ENCODE results near the gene JMJD1C. TPM values are rescaled to one million over a fixed set of nuclear protein-coding genes. Genes with fewer than 3 reads are reported as not detected.

Gene JMJD1C
- total and polyA plus RNA-seq, 2 donors (not counting 3 experiments of a cell fraction or from before 2014, with no cell fraction given), result 32.1 to 97.1 TPM

DNA sequence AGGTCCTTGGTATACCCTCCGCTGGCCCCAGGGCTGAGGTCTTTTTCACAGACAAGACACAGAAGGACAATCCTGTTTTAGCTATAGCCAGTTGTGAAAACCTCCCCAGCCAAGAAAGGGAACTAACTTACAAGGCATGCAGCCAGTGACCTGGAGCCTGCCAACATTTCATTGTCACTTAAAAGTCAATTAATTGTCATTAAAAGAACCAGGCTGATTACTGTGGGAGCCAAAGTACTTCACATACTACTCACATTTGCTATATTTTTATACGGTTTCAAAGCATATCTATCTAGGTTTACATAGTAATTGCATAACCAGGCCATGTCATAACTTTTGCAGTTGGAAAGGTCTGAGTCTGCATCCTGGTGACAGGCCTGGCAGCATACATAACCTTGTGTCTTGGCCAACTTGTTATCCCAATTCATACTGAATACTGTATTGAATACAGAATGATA, 301.6 kb downstream of the JMJD1C start:
- CTCF ChIA-PET, result interaction anchor here (4.8 to 6.0 kb wide), 3 partner anchors 466 to 604 kb away, joined by 114 to 275 read pairs (median 229); no protein-coding TSS in a partner anchor
- Histone ChIP-seq H4K20me1 (replicated peaks; ENCODE audit: control insufficient read depth, extremely low read depth, insufficient read depth, low read length) (no peaks in the 10 kb centered on the region), H3K4me2 (ENCODE audit: insufficient read depth, low read length) (no peak overlapping the region), H3K4me3 (replicated peaks in 1 of 3; ENCODE audit: insufficient read depth in 1 of 3, low read depth in 1 of 3, low read length in 3 of 3) (no peak overlapping the region), H3K27ac (ENCODE audit: insufficient read depth, low read depth, low read length) (no peak overlapping the region), H3K36me3 (ENCODE audit: control insufficient read depth in 2 of 2, extremely low read depth in 1 of 2, insufficient read depth in 2 of 2, low read length in 2 of 2) (peaks cover 3 to 8% of the 10 kb centered on the region in 2 experiments), H3K9me3 (replicated peaks; ENCODE audit: control insufficient read depth, insufficient read depth, low read length) (no peaks in the 10 kb centered on the region), H3K79me2 (ENCODE audit: control insufficient read depth, insufficient read depth, low read length) (no peaks in the 10 kb centered on the region), H3K9me1 (replicated peaks; ENCODE audit: control insufficient read depth, extremely low read depth, insufficient read depth, low read length) (no peaks in the 10 kb centered on the region), H2AFZ (ENCODE audit: low read depth, low read length) (no peak overlapping the region), H3K9ac (replicated peaks; ENCODE audit: extremely low read depth, insufficient read depth, low read length) (no peak overlapping the region), H3K4me1 (ENCODE audit: control insufficient read depth, extremely low read depth, insufficient read depth, low read length) (no peaks in the 10 kb centered on the region), H3K27me3 (ENCODE audit: control insufficient read depth in 2 of 2, insufficient read depth in 2 of 2, low read length in 2 of 2) (no peaks in the 10 kb centered on the region)
- DNase-seq (ENCODE audit: low read depth, low spot score) (no peak), FAIRE-seq (no peak)
- BruUV-seq (replicated peaks), result no TSS peak
- POLR2A ChIA-PET, result no interaction called here
- intact Hi-C loops (cut with micrococcal nuclease) (no loop called here), dilution Hi-C loops (cut with MboI; ENCODE audit: extremely low pct_ligation_motif_present, low sequenced_read_pairs) (no loop called here)
- TF ChIP-seq POLR2A (IDR thresholded peaks at IDR 0.05; ENCODE audit: low read depth, low read length) (no peak), EZH2 (IDR thresholded peaks at IDR 0.05; ENCODE audit: borderline replicate concordance, low read depth, low read length, severe bottlenecking) (no peak), FOS (IDR thresholded peaks at IDR 0.05; ENCODE audit: borderline replicate concordance, insufficient read depth, low read length) (no peak), MYC (IDR thresholded peaks at IDR 0.05; ENCODE audit: low read depth, low read length) (no peak), JUN (IDR thresholded peaks at IDR 0.05; ENCODE audit: borderline replicate concordance, insufficient read depth, insufficient read length, low read depth) (no peak)
- TF ChIP-seq, protein P1, sequence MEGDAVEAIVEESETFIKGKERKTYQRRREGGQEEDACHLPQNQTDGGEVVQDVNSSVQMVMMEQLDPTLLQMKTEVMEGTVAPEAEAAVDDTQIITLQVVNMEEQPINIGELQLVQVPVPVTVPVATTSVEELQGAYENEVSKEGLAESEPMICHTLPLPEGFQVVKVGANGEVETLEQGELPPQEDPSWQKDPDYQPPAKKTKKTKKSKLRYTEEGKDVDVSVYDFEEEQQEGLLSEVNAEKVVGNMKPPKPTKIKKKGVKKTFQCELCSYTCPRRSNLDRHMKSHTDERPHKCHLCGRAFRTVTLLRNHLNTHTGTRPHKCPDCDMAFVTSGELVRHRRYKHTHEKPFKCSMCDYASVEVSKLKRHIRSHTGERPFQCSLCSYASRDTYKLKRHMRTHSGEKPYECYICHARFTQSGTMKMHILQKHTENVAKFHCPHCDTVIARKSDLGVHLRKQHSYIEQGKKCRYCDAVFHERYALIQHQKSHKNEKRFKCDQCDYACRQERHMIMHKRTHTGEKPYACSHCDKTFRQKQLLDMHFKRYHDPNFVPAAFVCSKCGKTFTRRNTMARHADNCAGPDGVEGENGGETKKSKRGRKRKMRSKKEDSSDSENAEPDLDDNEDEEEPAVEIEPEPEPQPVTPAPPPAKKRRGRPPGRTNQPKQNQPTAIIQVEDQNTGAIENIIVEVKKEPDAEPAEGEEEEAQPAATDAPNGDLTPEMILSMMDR (IDR thresholded peaks at IDR 0.05; ENCODE audit: extremely low read depth in 1 of 2, insufficient read depth in 1 of 2, low read depth in 1 of 2, low read length in 2 of 2), result no peak
- TF ChIP-seq, protein P2, sequence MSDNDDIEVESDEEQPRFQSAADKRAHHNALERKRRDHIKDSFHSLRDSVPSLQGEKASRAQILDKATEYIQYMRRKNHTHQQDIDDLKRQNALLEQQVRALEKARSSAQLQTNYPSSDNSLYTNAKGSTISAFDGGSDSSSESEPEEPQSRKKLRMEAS (IDR thresholded peaks at IDR 0.05; ENCODE audit: insufficient read depth, insufficient read length), result no peak

Data from endothelial cell of umbilical vein (primary cell).